Iris pigment epithelial cell (primary cell): Measurements from ENCODE around the gene IGFLR1.
"Not testable (repeated sequence)": the region's sequence is repeated elsewhere in the genome, so short reads cannot be mapped to it uniquely, and the experiment has no call there.

Source experiments
- DNase-seq: peaks from one replicate; pipeline ENCODE4 v3.0.0-alpha.2; 2011; ENCODE audit warnings: low read depth

IGFLR1 gene

GRCh38 chr19:35739275-35740107 is 2.8 kb downstream of the IGFLR1 start:
- no peak for DNase-seq

- no peak for DNase-seq
Observed at GRCh38 chr19:35738887-35739229, 3.4 kb downstream of the IGFLR1 start.

- no peak for DNase-seq
Observed at GRCh38 chr19:35738021-35738886, 4.0 kb downstream of the IGFLR1 start.

GRCh38 chr19:35736913-35737886 is 5.1 kb downstream of the IGFLR1 start:
- no peak for DNase-seq

GRCh38 chr19:35734889-35735288 is 7.4 kb downstream of the IGFLR1 start:
- DNase-seq, result no peak

- no peak for DNase-seq
Observed at GRCh38 chr19:35734273-35734672, 8.0 kb downstream of the IGFLR1 start.

- DNase-seq, result no peak
Observed at GRCh38 chr19:35733180-35734125, 8.8 kb downstream of the IGFLR1 start.

- DNase-seq, result no peak
Observed at GRCh38 chr19:35732540-35733179, 9.6 kb downstream of the IGFLR1 start.

- no peak for DNase-seq
Observed at GRCh38 chr19:35731779-35732405, 10.4 kb downstream of the IGFLR1 start.

- no peak for DNase-seq
Observed at GRCh38 chr19:35731353-35731752, 10.9 kb downstream of the IGFLR1 start.

GRCh38 chr19:35730326-35730725 is 11.9 kb downstream of the IGFLR1 start:
- DNase-seq, result no peak

- DNase-seq, result no peak
Observed at GRCh38 chr19:35729763-35730162, 12.5 kb downstream of the IGFLR1 start.

- no peak for DNase-seq
Observed at GRCh38 chr19:35729021-35729420, 13.2 kb downstream of the IGFLR1 start.

GRCh38 chr19:35727956-35728706 is 14.1 kb downstream of the IGFLR1 start:
- DNase-seq, result no peak

- no peak for DNase-seq
Observed at GRCh38 chr19:35727053-35727955, 14.9 kb downstream of the IGFLR1 start.

- DNase-seq, result no peak
Observed at GRCh38 chr19:35725216-35725861, 16.9 kb downstream of the IGFLR1 start.

- no peak for DNase-seq
Observed at GRCh38 chr19:35724560-35724959, 17.7 kb downstream of the IGFLR1 start.

- DNase-seq, result not testable (repeated sequence)
Observed at GRCh38 chr19:35724132-35724531, 18.1 kb downstream of the IGFLR1 start.
